GM18858 (cell line): ENCODE data around the gene PAIP2.
"Not testable (repeated sequence)": the region's sequence is repeated elsewhere in the genome, so short reads cannot be mapped to it uniquely, and the experiment has no call there.

Source experiments
- ATAC-seq: cut with Tn5 transposase; IDR thresholded peaks from one replicate; pipeline ENCODE4 v1.9.1; 2021; ENCODE audit not compliant: unreplicated experiment

The PAIP2 gene

DNA sequence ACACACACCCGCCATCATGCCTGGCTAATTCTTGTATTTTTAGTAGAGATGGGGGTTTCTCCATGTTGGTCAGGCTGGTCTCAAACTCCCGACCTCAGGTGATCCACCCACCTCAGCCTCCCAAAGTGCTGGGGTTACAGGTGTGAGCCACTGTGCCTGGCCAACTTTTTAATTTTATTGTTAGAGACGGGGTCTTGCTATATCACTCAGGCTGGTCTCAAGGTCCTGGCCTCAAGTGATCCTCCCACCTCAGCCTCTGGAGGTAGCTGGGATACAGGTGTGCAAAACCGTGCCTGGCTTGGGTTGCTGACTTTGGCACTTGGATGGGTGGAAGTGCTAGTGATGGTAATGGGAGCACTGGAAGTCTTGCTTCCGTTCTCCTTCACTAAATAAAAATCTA is 67.5 kb downstream of the PAIP2 start:
- not testable (repeated sequence) for ATAC-seq

DNA sequence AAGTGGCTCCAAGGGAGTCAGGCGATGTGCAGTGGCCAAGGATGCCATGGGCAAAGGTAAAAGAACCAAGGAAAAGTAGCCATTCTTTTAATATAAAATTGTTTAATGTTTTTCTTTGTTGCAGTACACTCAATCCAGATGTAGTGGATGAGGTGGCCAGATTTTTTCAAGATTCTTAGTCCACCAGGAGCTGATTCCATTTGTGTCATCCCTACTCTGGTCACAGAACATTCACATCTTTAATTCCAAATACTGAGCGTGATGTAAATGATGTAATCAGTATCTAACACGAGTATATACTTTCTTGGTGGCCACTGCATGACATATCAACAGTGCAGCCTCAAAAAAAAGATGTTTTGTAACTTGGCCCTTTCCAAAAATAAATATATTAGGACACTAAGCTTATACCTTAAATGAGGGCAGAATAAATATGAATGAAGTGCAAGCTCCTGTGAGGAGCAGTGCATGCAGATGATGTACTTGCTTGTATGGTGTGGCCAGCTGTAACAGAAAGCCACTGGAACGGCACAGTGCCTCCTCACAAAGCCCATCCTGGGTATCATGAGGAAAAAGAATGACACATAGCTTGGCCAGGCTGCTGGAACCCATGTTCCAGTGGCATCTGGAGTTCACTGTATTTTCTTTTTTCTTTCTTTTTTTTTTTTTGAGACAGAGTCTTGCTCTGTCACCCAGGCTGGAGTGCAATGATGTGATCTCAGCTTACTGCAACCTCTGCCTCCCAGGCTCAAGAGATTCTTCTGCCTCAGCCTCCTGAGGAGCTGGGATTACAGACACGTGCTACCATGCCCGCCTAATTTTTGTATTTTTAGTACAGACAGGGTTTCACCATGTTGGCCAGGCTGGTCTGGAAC is 68.7 kb downstream of the PAIP2 start:
- no peak for ATAC-seq

DNA sequence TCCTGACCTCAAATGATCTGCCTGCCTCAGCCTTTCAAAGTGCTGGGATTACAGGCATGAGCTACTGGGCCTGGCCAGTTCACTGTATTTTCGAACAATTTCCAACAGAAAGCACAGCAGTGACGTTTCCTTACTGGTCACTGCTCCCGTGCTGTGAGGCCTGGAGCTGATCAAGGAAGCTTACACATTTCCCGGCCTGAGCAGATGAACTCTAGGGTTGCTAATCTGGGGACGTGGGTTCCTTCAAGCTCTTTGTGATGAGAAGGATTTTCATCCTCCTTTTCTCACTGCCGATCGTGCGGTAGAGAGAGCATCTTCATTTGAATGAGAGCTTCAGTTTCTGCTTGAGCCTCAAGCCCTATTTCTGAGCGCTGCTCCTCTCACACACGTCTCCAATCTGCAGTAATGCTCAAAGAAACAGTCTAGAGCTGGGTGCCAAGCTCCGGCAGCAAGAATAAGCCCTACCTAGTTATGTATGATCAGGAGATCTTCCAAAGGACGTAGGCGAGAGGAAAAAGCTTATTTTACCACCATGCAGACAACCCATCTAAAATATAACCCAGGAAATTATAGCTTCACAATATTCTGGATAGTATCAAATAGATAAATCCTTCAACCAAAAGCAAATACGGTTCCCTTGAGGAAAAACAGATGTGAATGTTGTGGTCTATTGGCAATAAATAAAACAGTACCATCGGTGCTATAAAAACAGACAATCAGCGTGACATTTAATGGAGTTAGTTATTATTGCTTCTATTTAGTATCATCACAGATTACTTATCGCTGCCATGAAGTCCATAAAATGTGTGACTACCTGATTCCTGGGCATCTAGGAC is 69.6 kb downstream of the PAIP2 start:
- no peak for ATAC-seq

DNA sequence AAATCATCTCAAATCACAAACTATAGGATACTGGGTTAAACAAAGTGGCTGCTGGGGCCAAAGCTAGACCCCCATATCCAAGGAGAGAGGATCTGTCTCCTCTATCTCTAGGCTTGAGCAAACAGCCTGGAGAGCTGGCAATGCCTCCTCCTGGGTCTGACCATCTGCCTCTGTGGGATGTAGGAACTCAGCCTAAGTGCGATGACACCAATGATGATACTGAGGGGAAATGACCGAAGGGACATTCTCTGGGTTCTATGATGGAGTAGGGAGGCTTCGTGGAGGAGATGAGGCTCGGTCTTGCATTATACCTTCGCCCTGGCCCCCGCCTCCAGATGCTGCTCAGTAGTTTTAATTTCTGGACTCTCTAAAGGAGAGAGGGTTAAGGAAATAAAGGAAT is 71.5 kb downstream of the PAIP2 start:
- no peak for ATAC-seq

DNA sequence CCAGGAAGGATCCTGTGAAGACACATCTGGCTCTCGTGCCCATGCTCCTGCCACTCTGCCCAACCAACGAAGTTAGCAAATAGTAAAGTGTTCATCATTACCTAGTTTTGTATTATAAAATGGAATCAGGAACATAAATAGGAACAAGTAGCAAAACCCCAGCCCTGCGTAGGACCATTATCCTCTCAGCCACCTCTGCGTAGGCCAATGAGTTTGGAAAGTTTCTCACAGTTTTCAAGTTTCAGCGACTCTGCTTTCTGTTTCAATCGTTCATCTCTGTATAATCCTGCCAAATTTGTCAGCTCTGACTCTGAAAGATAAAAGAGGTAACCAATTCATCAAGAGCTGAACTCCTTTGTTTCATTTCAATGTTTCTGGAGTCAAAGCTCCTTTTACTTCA is 72.3 kb downstream of the PAIP2 start:
- ATAC-seq = no peak

DNA sequence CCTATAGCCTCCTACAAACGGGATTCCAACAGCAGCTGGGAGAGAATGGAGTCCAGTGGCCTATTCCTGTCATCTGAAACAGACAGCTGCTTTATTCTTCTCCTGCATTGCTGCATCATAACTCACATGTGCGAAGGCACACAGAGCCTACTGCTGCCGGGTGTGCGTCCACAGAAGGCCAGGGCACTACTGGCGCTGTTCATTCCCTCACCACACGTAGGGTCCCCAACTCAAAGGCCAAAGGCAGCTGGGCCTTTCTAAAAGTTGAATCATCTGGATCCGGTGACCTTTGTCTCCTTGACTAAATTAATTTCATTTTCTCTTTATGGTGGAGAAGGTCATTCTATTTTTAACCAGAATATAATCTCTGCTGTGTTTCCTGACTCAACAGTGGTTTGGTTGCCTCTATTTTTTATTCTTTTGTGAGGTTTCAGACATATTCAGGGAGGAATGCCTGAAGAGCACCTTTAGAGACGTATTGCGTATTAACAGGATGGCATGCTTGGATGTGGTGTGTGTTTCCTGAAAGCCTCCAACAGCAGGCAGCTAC is 73.0 kb downstream of the PAIP2 start:
- ATAC-seq = no peak

DNA sequence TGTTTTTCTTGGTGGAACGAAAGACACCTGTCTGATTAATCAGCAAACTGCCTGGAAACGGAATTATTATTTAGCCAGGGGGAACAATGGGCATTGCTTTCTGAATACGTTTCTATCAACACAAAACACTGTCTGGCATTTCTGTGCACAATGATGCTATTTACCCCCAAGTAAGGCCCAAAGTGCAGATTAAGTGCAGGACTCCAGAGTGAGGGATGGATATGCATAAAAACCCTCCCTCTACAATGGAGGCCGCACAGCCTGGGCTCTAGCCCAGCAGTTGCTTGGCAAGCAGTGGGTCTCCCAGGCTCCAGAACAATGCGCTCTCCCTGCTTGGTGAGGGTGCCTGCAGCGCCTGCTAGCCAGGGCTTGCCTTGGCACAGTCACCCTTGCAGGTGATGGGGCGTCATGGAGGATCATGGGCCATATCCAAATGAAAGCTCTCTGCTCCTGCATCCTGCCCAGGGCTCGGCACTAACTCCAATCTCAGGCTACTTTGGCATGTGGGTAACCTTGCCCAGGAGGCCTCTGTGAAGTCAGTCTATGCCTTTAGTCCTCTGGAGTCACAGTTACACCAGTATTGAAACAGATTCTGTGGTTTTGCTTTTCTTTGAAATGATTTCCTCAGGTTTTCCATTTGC is 73.7 kb downstream of the PAIP2 start:
- ATAC-seq = no peak

DNA sequence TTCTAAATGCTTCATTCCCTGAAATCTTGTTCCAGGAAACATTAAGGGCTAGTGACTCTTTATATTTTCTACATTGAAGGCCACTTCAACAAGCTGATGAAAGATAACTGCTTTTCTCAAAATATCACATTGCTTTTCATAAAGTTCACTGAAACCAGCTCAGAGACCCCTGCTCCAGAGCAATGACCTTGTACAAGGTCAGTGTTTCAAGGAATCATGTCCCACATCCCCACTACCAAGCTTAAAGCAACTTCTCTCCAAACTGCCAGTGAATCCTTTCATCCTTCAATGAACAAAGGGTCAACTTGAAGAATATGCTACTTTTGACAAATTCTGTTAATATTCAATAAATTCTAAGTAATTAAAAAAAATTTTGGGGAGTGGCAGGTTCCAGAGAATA is 74.2 kb downstream of the PAIP2 start:
- ATAC-seq = no peak

DNA sequence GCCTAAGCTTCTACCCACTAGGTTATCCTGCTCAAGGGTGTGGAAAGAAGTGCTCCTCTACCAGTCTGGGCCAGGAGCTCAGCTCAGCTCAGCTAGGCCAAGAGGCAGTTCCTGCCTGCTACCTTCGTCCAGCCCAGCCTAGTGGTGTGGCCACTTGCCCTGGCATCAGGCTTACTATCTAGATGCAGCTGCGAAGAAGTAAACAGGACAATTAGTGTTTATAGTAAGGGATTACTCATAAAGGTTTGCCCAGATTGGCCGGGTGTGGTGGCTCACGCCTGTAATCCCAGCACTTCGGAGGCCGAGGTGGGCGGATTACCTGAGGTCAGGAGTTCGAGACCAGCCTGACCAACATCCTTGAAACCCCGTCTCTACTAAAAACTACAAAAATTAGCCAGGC is 75.0 kb downstream of the PAIP2 start:
- ATAC-seq = no peak

DNA sequence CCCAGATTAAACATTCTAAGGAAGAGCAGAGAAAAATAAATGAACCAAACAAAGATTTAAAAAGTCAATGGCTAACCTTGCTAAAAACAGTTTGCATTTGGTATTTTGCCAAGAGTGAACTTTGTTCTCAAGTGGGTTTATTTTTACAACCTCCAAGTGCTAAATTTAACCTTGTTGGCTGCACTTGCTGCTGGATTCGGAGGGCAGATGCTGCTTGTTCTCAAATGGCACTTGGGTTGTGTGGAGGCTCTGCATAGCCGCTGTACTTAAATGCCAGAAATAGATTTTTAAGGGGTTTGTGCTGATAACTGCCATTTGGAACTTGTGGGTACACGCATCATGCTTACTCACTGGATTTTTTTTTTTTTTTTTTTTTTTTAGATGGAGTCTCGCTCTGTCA is 75.6 kb downstream of the PAIP2 start:
- ATAC-seq = no peak

DNA sequence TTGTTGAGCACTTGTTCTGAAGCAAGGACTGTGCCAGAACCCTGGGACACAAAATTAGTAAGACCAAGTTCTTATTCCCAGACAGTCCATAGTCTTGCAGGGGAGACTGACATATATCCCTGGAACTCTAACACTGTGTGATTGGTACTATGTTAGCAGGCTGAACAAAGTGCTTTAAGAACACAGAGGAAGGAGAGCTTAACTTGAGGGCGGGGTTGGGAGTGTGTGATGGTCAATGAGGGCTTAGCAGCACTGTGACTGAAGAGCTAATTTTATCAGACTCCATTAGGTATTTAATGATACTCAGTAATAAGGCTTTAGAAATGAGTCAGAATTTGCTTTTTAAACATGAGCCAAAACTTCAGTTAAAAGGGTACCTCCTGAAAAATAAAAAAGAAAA is 77.1 kb downstream of the PAIP2 start:
- no peak for ATAC-seq
